NCI-H1694 treated with DMSO at 0.1 percent for 48 hours (cell line): ENCODE data around the gene KCTD21.
"Not testable (repeated sequence)": the region's sequence is repeated elsewhere in the genome, so short reads cannot be mapped to it uniquely, and the experiment has no call there.

Experiments used
- DNase-seq: peaks from one replicate; lab custom pipeline; 2025; lab: John Stamatoyannopoulos, UW

Gene KCTD21

DNA sequence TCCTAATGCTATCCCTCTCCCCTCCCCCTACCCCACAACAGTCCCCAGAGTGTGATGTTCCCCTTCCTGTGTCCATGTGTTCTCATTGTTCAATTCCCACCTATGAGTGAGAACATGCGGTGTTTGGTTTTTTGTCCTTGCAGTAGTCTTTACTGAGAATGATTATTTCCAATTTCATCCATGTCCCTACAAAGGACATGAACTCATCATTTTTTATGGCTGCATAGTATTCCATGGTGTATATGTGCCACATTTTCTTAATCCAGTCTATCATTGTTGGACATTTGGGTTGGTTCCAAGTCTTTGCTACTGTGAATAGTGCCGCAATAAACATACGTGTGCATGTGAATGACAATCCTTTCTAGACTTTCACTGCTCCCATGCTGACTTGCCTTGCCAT lies 12.6 kb downstream of the KCTD21 start:
- DNase-seq: not testable (repeated sequence)

DNA sequence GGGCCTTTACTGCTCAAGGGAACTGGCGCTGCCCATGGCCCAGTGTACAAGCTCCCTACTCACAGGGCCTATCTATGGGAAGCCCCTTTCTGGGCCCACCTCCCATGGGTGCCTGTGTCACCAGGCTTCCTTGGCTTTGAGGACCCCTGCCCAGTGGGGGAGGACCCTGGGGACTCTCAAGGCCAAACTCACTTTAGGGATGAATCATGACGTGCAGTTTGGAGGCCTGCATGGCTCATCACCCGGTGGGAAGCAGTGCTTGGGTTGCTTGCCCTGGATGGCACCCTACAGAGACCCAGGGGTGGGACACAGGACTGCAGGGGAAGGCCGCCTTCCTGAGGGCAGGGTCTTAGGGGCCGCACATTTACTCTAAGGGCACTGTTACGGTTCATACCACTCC lies 16.5 kb downstream of the KCTD21 start:
- DNase-seq: no peak

DNA sequence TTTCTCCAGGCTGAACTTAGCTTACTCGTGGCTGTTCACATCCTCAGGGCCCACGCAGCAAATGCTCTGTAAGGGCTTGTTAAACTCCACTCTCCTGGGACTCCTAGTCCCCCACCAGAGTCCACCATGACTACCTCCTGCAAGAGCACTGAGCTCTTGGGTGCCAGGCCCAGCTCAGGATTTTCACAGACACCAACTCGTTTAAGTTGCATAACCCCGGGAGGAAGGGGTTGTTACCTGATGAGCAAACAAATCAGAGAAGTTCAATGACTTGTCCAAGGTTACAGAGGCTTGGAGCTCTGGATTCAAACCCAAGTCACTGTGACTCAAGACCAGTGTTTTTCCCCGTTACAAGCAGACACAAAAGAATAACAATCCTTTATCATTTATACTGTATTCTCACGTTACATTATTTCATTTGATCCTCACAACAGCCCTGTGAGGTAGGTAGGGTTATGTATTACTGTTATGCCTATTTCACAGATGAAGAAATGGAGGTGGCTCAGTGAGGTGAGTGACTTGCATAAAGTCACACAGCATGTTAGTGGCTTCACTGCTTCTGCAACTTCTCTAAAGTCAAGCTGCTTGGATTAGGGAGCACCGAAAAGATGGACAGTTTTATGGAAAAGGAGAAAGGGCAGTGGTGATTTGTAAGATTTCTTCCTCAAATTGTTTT lies 17.4 kb downstream of the KCTD21 start:
- DNase-seq: no peak

DNA sequence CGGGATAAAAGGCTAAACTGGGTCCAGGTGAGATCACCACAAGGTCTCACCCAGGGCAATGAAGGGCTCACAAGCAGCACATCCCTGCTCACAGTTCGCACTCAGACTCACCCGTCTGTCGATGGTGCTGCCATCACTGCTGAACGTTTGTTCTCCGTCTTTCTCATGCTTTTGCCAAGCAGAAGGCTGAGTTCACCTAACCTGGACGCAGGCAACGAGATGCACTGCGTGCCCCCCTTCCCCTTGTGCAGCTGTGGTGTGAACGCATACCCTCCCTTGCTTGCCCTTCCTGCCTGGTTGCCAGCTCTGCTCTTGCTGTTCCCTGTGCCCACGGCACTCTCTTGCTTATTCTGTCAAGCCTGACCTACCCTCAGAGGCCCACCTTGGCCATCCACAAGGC lies 18.0 kb downstream of the KCTD21 start:
- DNase-seq: no peak

DNA sequence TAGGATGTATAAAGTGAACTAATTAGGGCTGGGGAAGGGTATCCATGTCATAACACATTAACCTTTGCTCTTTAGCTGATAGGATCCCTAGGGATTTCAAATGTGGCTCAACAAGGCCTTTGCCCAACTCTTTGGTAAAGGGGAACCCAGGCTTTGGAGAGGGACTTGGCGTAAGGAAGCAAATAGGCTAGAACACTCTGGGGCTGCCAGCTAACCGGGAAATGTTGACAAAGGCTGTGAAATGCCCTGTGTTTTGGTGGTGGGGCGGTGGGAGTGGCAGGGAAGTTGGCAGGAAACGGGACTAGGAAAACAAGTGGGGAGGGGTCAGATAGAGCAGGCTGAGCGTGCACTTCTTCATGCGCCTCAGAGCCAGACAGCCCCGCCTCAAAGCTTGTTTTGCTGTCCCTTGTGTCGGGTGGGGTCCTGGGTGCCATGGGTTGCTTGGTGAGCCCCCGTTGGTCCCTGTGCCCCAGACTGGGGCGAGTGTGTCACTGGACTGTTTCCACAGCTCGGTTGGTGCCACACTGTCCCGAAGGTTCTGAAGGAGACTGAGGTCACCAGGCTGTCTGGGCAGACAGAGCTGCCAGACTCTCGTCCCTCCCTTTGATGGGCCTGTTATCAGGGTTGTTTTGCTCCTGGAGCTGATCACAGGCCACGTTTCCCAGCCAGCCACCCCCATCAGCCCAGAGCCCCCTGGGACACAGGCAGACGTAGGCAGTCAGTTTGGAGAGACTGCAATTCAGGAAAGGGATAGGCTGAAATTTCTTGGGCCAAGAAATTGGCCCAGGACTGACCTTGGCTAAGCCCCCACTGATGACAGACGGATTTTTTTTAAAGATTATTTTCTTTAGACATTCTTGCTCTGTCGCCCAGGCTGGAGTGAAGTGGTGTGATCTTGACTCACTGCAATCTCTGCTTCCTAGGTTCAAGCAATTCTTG lies 19.6 kb downstream of the KCTD21 start:
- DNase-seq: no peak

DNA sequence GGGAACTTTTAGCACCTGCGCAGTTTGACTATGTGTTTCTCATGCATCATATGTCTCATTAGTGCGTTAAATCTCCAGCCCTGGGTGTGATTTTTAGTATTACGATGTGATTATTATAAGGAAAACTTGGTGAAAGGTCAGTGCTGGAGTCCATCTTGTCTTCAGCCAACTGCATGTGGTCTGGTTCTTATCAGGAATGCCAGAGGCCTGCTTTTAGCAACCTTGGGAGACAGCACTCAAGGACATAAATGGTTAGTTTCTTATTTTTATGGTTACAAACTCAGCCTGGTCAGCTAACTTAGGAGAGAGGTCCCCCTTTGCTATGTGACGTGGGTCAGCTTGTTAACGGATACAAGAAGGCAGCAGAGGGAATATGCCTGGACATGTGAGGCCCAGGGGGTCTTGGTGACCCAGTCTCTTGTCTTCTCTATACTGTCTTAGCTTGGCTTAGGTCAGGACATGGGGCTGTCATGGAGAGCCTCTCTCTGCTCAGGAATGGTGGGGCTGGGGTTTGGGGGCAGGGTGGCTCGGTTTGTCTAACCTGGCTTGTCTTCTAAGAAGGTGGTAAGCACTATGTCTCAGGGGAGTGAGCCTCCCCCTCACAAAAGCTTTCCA lies 21.5 kb downstream of the KCTD21 start:
- DNase-seq: no peak

DNA sequence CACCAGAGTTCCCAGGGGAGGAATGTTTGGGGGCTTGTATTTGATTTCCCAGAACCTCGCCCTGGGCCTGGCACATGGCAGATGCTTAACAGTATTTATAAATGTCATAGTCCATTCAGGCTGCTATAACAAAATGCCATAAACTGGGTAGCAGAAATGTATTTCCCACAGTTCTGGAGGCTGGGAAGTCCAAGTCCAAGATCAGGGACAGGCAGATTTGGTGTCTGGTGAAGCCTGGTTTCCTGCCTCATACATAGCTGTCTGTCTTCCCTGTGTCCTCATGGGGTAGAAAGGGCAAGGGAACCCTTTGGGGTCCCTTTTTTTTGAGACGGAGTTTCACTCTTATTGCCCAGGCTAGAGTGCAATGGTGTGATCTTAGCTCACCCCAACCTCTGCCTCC lies 24.0 kb downstream of the KCTD21 start:
- no peak for DNase-seq

DNA sequence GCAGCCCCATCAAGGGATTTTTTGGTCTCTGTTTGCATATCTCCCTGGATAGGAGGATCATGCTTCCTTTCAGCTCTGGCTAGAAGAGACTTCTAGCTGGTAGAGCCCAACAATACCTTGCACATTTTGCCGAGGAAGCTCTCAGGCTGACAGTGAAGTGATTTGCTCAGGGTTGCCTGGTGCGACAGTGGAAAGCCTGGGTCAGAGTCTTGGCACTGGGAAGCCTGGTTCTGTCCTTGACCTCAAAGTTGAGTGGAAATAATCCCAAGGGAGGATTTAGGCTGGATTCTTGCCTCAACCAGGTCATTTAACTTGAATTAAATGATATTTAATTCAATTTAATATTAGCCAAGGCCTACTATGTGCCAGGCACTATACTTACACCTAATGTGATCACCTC lies 24.6 kb downstream of the KCTD21 start:
- no peak for DNase-seq

DNA sequence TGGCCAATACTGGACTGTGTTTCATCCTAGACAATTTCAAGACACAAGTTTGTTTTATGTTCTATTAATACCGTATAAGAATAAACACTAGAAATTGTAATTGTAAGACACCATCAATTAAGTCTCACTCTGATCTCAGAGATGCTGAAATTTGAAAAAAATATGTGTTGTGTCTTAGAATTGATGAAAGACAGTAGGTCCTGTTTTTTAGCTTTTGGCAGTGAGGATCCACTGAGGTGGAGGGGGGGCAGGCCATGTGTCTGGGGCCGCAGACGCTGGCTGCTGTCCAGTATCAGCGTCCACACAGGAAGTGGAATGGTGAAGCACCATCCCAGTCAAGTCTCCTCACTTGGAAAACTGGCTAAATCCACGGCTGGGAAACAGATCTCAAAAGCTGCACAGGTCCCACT lies 26.5 kb downstream of the KCTD21 start:
- no peak for DNase-seq

DNA sequence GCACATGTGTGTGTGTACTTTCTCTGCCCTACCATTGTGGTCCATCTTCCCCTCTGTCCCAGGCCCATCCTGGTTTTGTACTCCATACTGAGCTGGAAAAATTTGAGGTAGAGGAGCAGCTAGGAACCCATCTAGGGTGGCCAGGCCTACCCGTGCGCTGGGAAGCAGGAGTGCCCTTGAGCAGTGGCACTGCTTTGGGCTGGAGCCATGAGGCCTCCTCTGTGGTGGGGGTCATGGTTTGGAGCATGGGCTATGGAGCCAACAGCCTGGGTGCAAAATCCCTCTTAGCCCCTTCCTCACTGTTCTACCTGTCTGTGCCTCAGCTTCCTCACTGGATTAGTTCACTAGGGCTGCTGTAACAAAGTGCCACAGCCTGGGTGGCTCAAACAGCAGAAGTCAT lies 27.1 kb downstream of the KCTD21 start:
- no peak for DNase-seq

DNA sequence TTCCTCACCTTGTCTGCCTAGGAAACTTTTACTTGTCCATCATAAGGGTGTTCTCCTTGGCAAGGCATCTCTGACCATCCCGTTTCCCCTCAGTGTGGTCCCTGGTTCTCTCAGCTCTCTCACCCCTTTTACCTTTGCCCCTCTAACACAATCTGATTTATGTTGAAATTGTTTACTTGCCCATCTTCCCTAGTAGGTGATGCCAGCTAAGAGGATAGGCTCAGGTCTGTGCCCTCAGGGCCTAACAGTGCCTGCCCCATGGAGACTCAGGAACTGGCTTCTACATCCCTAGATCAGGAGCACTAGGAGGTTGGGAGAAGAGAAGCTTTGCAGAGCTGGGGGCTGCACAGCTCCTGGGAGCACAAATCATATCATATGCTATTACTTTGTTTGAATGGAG lies 27.9 kb downstream of the KCTD21 start:
- no peak for DNase-seq

DNA sequence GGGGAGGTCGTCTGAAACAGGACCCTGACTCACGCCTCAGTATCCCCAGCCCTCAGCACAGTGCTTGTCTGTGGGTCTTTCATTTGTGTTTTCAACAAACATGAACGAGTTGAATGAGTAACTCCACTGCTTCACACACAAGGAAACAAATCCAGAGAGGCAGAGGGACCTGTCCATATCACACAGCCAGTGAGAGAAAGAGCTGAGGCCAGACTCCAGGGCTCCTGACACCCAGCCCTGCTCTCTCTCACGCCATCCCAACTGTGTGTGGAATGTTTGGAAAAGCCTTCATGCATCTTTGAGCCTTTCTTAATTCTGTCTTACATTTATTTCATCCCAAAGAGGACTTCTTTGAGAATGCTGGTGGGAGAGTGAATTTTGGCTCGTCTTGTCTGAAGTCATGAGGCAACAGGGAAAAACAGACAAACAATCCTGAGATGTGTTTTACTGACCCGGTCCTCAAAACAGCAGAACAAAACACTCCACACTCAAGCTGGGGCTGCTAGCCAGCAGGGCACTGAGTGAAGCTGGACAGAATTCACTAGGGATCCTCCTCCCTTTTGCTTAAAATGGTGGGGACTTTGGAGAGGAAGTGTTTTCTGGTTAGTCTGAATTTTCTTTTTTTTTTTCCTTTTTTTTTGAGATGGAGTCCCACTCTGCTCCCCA lies 29.3 kb downstream of the KCTD21 start:
- DNase-seq: no peak

DNA sequence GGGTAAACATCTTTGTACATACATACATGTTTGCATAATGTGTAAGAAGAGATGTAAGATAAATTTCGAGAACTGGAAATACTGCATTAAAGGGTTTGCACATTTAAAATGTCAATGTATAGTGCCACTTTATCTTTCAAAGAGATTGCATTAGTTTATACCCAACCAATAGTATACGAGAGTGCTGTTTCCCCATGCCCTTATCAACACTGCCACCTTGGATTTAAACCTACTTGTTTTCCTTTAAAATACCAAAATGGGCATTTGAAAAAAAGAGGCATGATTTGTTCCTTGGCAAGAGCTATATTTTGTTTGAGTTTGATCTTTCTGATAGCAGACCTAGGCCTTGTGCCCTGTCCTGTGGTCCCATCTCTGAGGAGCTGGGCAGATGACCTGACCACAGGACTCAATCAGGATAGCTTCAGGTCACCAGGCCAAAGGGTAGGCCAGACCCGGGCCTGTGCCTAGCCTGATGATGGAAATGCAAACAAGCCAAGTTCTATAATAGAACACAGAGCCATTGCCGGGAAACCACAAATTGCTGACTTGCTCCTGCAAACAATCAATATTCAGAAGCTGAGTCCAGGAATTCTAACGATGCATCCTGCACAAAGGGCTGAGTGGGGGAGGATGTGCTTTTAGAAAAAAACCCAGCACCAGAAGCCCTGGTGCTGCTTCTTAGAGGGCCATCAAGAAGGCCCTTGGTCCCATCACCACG lies 32.1 kb downstream of the KCTD21 start:
- DNase-seq: no peak

DNA sequence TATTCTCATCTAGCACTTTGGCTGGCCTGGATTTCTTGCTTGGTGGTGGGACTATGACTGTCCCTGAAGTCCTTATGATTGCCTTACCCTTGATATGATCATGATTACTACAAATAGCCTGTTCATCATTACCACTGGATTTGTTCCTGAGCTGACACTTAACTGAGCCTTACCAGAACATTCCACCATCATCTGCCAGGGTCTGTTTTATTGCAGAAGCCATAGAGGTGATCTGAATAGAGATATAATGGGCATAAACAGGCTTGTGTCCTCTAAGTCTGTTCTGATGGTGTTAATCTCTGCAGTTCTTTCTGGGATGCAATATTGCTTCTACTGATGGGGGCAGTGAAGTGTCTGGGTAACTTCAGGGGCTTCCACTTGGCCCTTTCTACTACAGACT lies 36.6 kb downstream of the KCTD21 start:
- no peak for DNase-seq

DNA sequence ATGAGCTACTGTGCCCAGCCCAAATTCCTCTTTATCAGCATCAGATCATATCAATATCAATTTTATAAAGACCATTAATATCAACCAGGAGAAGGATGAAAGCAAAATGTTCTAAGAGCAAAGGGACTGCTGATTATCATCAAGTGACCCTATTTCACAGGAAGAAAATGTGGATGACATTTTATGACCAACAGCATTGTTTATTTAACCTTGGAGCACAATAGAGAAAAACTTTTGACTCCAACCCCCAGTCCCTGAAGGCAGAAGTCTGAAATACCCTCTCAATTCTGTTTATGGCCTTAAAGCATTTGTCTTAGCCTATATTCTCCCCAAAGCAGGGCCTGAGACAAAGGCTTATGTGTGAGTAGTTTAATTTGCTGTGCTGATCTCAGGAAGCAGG lies 37.7 kb downstream of the KCTD21 start:
- DNase-seq: no peak

DNA sequence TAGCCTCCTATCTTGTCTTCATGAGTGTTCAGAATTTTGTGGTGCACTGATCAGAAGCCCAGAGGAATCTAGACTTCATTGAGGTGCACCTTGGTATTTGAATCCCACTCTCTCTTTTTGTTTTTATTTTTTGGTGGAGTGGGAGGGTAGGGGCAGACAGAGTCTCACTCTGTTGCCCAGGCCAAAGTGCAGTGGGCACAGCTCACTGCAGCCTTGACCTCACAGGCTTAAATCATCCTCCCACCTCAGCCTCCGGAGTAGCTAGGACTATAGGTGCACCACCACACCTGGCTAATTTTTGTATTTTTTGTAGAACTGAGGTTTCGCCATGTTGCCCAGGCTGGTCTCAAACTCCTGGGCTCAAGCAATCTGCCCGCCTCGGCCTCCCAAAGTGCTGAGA lies 38.1 kb downstream of the KCTD21 start:
- DNase-seq: no peak

DNA sequence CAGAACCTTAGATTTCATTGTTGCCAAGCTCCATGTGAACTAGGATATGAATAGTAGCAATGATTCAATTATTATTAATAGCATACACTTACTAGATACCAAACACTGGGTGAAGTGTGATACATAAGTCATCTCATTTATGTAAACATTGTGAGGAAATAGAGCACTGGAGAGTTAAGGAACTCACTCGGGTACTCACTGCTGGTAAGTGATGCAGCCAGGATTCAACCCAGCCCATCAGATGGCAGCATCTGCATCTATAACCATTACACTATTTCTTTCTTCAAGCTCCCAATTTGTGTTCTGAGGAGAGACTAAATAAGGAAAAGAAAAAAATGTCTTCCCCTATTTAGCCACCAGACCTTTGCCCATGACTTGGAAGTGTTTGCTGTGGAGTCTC lies 38.8 kb downstream of the KCTD21 start:
- no peak for DNase-seq

DNA sequence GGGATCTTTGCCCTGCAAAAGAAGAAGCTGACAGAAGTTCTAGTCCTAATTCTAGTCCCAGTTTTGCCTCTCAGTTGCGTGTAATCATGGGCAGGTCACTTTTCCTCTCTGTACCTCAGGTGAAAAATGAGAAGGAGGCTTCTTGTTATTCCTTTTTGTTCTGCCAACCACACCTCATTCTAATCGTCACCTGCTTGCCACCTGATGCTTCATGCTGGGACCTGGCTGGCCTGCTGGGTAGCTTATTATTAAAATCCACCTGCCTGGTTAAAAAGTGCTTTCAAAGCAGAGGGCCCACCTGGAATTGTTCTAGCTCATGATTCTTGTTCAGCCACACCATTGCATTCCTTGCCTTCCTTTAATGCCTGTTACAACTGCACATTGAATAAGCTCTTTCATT lies 40.6 kb downstream of the KCTD21 start:
- DNase-seq: no peak

DNA sequence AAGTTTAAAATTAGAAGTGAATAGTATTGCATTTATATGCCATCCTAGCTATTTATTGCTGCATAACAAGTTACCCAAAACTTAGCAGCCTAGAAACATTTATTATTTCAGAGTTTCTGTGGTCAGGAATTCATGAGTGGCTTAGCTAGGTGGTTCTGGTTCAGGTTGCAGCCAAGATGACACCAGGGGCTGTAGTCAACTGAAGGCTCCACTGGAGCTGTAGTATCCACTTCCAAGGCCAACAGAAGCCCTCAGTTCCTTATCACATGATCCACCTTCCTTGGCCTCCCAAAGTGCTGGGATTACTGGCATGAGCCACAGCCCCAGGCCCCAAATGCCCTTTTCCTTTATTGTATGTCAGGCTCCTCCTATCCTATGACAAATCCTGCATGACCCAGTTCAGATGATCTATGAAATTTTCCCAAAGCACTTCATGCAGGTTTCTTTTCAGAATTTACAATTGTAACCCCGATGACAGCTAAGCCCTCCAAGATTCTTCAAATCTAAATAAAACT lies 42.9 kb downstream of the KCTD21 start:
- no peak for DNase-seq

DNA sequence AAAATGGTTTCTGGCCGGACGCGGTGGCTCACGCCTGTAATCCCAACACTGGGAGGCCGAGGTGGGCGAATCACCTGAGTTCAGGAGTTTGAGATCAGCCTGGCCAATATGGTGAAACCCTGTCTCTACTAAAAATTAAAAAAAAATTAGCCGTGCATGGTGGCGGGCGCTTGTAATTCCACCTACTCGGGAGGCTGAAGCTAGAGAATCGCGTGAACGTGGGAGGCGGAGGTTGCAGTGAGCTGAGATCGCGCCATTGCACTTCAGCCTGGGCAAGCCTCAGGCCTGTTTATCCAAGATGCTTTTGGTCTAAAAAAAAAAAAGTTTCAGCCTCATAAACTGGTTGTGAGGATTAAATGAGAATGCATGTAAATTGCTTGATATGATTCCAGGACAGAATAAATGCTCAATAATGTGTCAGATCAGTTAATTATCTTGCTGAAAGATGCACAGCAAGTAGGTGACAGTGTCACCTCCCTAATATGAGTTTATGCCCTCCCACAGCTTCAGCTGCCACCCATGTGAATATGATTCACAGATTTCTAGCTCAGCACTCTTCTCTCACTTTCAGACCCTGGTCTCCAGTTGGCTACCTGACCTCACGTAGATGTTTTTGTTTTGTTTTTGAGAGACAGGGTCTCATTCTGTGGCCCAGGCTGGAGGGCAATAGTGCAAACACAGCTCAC lies 47.9 kb downstream of the KCTD21 start:
- DNase-seq: no peak
